ENCODE measurements around the gene VPS33B. TPM values are rescaled to one million over a fixed set of nuclear protein-coding genes. Genes with fewer than 3 reads are reported as not detected.

The VPS33B gene
- polyA plus RNA-seq, 2 of the 4 experiments (the other 2 are of a cell fraction) = 11.1 to 17.9 TPM

DNA sequence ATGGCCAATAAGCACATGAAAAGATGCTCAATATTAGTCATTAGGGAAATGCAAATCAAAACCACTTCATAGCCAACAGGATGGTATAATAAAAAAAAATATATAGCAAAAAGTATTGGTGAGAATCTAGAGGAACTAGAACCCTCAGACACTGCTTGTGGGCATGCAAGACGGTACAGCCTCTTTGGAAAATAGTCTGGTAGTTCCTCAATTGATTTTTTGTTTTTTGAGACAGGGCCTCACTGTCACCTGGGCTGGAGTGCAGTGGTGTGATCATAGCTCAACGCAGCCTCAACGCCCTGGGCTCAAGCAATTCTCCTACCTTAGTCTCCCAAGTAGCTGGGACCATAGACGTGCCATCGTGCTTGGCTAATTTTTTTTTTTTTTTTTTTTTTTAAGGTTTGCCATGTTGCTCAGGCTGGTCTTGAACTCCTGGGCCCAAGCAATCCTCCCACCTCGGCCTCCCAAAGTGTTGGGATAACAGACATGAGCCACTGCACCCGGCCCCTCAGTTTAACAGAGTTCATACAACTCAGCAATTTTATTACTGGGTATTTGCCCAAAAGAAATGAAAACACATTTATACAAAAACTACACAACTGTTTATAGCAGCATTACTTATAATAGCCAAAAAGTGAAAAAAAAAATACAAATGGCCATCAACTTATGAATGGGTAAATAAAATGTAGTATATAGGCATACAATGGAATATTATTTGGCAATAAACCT lies 33.2 kb downstream of the VPS33B start:
- TF ChIP-seq TP53 (CRISPR knock-in tag; IDR thresholded peaks at IDR 0.05) = no peak
- TF ChIP-seq POLR2AphosphoS2 (conservative IDR thresholded peaks at IDR 0.05; ENCODE audit: low read length) = no peak
- no peak for TF ChIP-seq HOXA7 (CRISPR knock-in tag; IDR thresholded peaks at IDR 0.05)
- no peak for TF ChIP-seq NPAS2 (CRISPR knock-in tag; IDR thresholded peaks at IDR 0.05; ENCODE audit: borderline replicate concordance)
- TF ChIP-seq CBX2 (IDR thresholded peaks at IDR 0.05; ENCODE audit: borderline replicate concordance, low read depth) = no peak
- TF ChIP-seq CHD4 (IDR thresholded peaks at IDR 0.05; ENCODE audit: borderline replicate concordance) = no peak
- FAIRE-seq (no peak), ATAC-seq (no peak), DNase-seq (ENCODE audit: low read depth in 1 of 2, low spot score in 1 of 2) (no peak)
- Histone ChIP-seq H3K4me1 (peaks cover 26% of the 10 kb centered on the region), H3K27ac (no peak overlapping the region), H3K4me3 (no peak overlapping the region), H3K4me2 (peak overlapping the region; percentile 25; the same call in 1 of the 3 replicates), H3K9me3 (no peaks in the 10 kb centered on the region)
- ChIA-PET CTCF (interaction anchor here (0.7 to 18.2 kb wide), 9 partner anchors 11 to 283 kb away, joined by 3 to 247 read pairs (median 3); partner anchors contain the start of genes RCCD1 and VPS33B), POLR2A (interaction anchor here (0.6 kb wide), 1 partner anchor 16 kb away, joined by 4 read pairs; no protein-coding TSS in a partner anchor)
- WGBS (ENCODE audit: missing lambda C conversion rate) = 85% methylated on average over 7 of the region's 7 CpGs

DNA sequence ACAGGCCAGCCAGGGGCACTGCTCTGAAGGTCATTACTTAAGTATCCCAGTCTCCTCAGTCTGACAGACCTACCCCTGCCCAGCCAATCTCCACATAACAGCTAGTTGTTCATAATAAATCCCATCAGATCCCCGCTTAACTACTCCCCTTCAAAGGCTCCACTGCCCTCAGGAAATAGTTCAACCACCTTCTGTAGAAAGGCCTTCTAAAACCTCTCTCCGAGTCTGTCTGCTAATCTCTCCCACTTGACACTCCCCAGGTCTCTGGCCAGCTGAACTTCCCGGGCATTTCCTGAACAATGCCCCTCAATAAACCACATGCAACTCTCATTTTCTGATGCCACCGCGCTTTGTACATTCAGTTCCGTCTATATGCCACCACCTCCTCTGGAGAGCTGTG lies 34.1 kb downstream of the VPS33B start:
- ATAC-seq = peak in 1 of 2 experiments; percentile 40; a peak in 3 of 6 replicates
- POLR2A ChIA-PET = no interaction called here

DNA sequence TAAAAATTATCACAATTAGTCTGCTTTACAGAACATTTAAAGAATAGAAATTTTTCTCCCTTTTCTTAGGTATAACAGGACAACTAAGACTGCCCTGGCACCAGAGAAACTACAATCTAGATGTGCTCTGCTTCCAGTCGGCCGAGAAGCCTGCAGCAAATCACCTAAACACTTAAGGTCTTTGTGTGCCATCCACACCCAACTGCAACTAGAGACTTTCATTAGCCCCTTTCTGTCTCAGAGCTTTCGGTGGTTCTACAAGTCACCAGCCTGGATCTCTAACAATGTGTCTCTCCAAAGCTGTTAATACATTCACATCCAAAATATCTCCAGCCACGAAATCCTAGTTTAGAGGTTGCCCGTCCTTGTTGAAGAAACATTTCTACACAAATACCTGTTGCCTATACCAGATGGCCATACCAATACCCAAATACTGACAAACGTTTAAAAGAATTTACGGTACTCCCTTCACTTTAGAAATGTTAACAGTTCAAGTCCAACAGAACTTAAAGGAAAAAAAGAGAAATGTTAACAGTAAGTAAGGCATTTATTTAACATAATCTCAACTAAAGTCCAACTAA lies 34.7 kb downstream of the VPS33B start:
- no peak; a peak in 1 of 6 replicates for ATAC-seq
- Histone ChIP-seq H3K9me3 (no peaks in the 10 kb centered on the region), H3K4me2 (peak overlapping the region; percentile 25; the same call in 2 of the 3 replicates), H3K4me3 (no peak overlapping the region), H3K4me1 (peaks cover 25% of the 10 kb centered on the region), H3K27ac (0 out of 6 replicates have a peak overlapping the region, but pooled peaks of 1 of the 2 experiments have one; percentile 3)
- ChIA-PET CTCF (interaction anchor here (0.5 to 18.2 kb wide), 8 partner anchors 10 to 69 kb away, joined by 3 to 247 read pairs (median 4); partner anchors contain the start of genes HDDC3 and RCCD1), POLR2A (no interaction called here)
- no peak for DNase-seq (ENCODE audit: low read depth in 1 of 2, low spot score in 1 of 2)
- 83% methylated on average over 7 of the region's 7 CpGs for WGBS (ENCODE audit: missing lambda C conversion rate)
- TF ChIP-seq ESRRA (IDR thresholded peaks at IDR 0.05; ENCODE audit: borderline replicate concordance, low read length) (no peak), RAD21 (conservative IDR thresholded peaks at IDR 0.05 in 1 of 2, IDR thresholded peaks at IDR 0.05 in 1 of 2) (no peak), KDM1A (IDR thresholded peaks at IDR 0.05; ENCODE audit: low read depth) (no peak), EP300 (IDR thresholded peaks at IDR 0.05) (no peak), CBX8 (IDR thresholded peaks at IDR 0.05) (no peak), CBX2 (IDR thresholded peaks at IDR 0.05; ENCODE audit: borderline replicate concordance, low read depth) (no peak), EHF (CRISPR knock-in tag; IDR thresholded peaks at IDR 0.05) (no peak), NR3C1 (IDR thresholded peaks at IDR 0.05) (no peak), HOXA7 (CRISPR knock-in tag; IDR thresholded peaks at IDR 0.05) (no peak), NFE2L2 (conservative IDR thresholded peaks at IDR 0.05; ENCODE audit: low read length) (no peak), POLR2A (IDR thresholded peaks at IDR 0.05; ENCODE audit: low read length) (no peak), CEBPB (IDR thresholded peaks at IDR 0.05) (no peak), FOSL2 (IDR thresholded peaks at IDR 0.05) (no peak), FOSL2 (CRISPR knock-in tag; IDR thresholded peaks at IDR 0.05) (no peak), KDM5A (IDR thresholded peaks at IDR 0.05) (no peak), CHD2 (IDR thresholded peaks at IDR 0.05; ENCODE audit: low read length, partially characterized antibody) (no peak)
- TF ChIP-seq, protein P1, sequence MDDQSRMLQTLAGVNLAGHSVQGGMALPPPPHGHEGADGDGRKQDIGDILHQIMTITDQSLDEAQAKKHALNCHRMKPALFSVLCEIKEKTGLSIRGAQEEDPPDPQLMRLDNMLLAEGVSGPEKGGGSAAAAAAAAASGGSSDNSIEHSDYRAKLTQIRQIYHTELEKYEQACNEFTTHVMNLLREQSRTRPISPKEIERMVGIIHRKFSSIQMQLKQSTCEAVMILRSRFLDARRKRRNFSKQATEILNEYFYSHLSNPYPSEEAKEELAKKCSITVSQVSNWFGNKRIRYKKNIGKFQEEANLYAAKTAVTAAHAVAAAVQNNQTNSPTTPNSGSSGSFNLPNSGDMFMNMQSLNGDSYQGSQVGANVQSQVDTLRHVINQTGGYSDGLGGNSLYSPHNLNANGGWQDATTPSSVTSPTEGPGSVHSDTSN (IDR thresholded peaks at IDR 0.05) = no peak
- TF ChIP-seq, protein P2, sequence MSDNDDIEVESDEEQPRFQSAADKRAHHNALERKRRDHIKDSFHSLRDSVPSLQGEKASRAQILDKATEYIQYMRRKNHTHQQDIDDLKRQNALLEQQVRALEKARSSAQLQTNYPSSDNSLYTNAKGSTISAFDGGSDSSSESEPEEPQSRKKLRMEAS (IDR thresholded peaks at IDR 0.05) = no peak
- TF ChIP-seq, protein P3, sequence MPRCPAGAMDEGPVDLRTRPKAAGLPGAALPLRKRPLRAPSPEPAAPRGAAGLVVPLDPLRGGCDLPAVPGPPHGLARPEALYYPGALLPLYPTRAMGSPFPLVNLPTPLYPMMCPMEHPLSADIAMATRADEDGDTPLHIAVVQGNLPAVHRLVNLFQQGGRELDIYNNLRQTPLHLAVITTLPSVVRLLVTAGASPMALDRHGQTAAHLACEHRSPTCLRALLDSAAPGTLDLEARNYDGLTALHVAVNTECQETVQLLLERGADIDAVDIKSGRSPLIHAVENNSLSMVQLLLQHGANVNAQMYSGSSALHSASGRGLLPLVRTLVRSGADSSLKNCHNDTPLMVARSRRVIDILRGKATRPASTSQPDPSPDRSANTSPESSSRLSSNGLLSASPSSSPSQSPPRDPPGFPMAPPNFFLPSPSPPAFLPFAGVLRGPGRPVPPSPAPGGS (IDR thresholded peaks at IDR 0.05) = no peak
- TF ChIP-seq, protein P4, sequence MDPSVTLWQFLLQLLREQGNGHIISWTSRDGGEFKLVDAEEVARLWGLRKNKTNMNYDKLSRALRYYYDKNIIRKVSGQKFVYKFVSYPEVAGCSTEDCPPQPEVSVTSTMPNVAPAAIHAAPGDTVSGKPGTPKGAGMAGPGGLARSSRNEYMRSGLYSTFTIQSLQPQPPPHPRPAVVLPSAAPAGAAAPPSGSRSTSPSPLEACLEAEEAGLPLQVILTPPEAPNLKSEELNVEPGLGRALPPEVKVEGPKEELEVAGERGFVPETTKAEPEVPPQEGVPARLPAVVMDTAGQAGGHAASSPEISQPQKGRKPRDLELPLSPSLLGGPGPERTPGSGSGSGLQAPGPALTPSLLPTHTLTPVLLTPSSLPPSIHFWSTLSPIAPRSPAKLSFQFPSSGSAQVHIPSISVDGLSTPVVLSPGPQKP (IDR thresholded peaks at IDR 0.05; ENCODE audit: low read depth, low read length) = no peak
- FAIRE-seq = no peak

More for the DNA sequence above, 34.1 kb downstream of the VPS33B start:
- DNase-seq (ENCODE audit: low read depth in 1 of 2, low spot score in 1 of 2) (no peak), FAIRE-seq (no peak)
- WGBS (ENCODE audit: missing lambda C conversion rate) = 82% methylated on average over 6 of the region's 6 CpGs
- CTCF ChIA-PET = interaction anchor here (0.5 to 18.2 kb wide), 7 partner anchors 10 to 68 kb away, joined by 3 to 247 read pairs (median 4); partner anchors contain the start of gene RCCD1
- H3K4me2 ChIP-seq = peak overlapping the region; percentile 25; the same call in 1 of the 3 replicates
- peaks cover 26% of the 10 kb centered on the region for H3K4me1 ChIP-seq
- TF ChIP-seq RFX5 (IDR thresholded peaks at IDR 0.05) (no peak), RNF2 (IDR thresholded peaks at IDR 0.05; ENCODE audit: borderline replicate concordance, low read depth) (no peak), NPAS2 (CRISPR knock-in tag; IDR thresholded peaks at IDR 0.05; ENCODE audit: borderline replicate concordance) (no peak), ZFP36 (IDR thresholded peaks at IDR 0.05; ENCODE audit: borderline replicate concordance, partially characterized antibody) (no peak), CBX8 (IDR thresholded peaks at IDR 0.05) (no peak), HOXB5 (CRISPR knock-in tag; IDR thresholded peaks at IDR 0.05) (no peak)
- H3K9me3 ChIP-seq = no peaks in the 10 kb centered on the region
- H3K27ac ChIP-seq = peak overlapping the region in 1 of 2 experiments; percentile 38; a peak in 2 of 6 replicates
- H3K4me3 ChIP-seq = no peak overlapping the region
